Upper lobe of left lung (tissue), 6 donors: ENCODE measurements around the gene KLF7. TPM values are rescaled to one million over a fixed set of nuclear protein-coding genes. Genes with fewer than 3 reads are reported as not detected.

ENCODE experiments used
- ATAC-seq, 2 donors: fragments of 200-7000 bp; cut with Tn5 transposase; one replicate each; pipeline ENCODE4 v1.9.1; 2022; ENCODE audit warnings: mild to moderate bottlenecking in 2 of 2, moderate library complexity in 2 of 2; ENCODE audit not compliant: low FRiP score in 2 of 2
- DNase-seq, 2 donors: peaks; one replicate each; pipeline ENCODE4 v3.0.0-alpha.2; 2019 to 2020
- H3K27ac ChIP-seq, 4 donors: fragments of 200-600 bp; sonication (generic); one replicate each; pipeline ENCODE4 v1.5.1; 2016 to 2019
- H3K27me3 ChIP-seq, 4 donors: fragments of 200-600 bp; sonication (generic); one replicate each; pipeline ENCODE4 v1.5.1; 2017 to 2019
- H3K36me3 ChIP-seq, 4 donors: fragments of 200-600 bp; sonication (generic); one replicate each; pipeline ENCODE4 v1.5.1; 2016 to 2019
- H3K4me1 ChIP-seq, 4 donors: fragments of 200-600 bp; sonication (generic); one replicate each; pipeline ENCODE4 v1.5.1; 2018 to 2019
- H3K4me3 ChIP-seq, 4 donors: fragments of 200-600 bp; sonication (generic); one replicate each; pipeline ENCODE4 v1.5.1; 2017 to 2019; ENCODE audit warnings: mild to moderate bottlenecking in 2 of 4, moderate library complexity in 1 of 4
- H3K9me3 ChIP-seq, 4 donors: fragments of 200-600 bp; sonication (generic); one replicate each; pipeline ENCODE4 v1.5.1; 2018 to 2019
- CTCF ChIP-seq, 6 experiments: fragments of 450-650 bp in 4 of 6; fragments of 200-600 bp in 2 of 6; sonication (generic) in 2 of 6; IDR thresholded peaks; one replicate each; pipeline ENCODE4 v1.5.1; 2016 to 2019; ENCODE audit warnings: antibody characterized with exemption in 6 of 6
- EP300 ChIP-seq, 4 donors: sonication (generic); formaldehyde crosslinking; IDR thresholded peaks; one replicate each; pipeline ENCODE4 v1.5.1; 2017; ENCODE audit warnings: antibody characterized with exemption in 4 of 4, control low read depth in 2 of 4
- POLR2A ChIP-seq, 4 donors: fragments of 450-650 bp; IDR thresholded peaks; one replicate each; pipeline ENCODE4 v1.5.1; 2016 to 2017; ENCODE audit warnings: antibody characterized with exemption in 4 of 4, mild to moderate bottlenecking in 2 of 4
- POLR2AphosphoS5 ChIP-seq, 2 donors: sonication (generic); formaldehyde crosslinking; IDR thresholded peaks; one replicate each; pipeline ENCODE4 v1.5.1; 2017; ENCODE audit warnings: antibody characterized with exemption in 2 of 2
- WGBS, 2 donors: methylation state at CpG; one replicate each; pipeline ENCODE4 v1.1.5; 2017 to 2018; 5-methylcytosine and 5-hydroxymethylcytosine counted together
- total RNA-seq, 6 donors: library from RNA; depleted of rRNA in 4 of 6; stranded (reverse); fragments of >200 nt in 4 of 6; gene quantifications; one replicate each; pipeline versions ENCODE4 v1.1.0 to v1.2.1, GENCODE V29; 2016 to 2021
- donor health status: DM: no; HTN: no; CAD: no; lungs with moderate emphysema.
- donor health status: DM: no; HTN: yes; CAD: no; lungs with severe emphysema.

Gene KLF7
- total RNA-seq, 6 donors from 2014 or later = 15.4 to 50.5 (median 22.4) TPM

GRCh38 chr2:207073412-207073800 lies 92.3 kb downstream of the KLF7 start:
- Histone ChIP-seq H3K4me3 (no peak overlapping the region), H3K4me1 (peaks cover 11 to 26% (median 13%) of the 10 kb centered on the region in 4 donors), H3K27me3 (no peaks in the 10 kb centered on the region), H3K9me3 (no peaks in the 10 kb centered on the region), H3K36me3 (peaks cover 0 to 2% (median 0%) of the 10 kb centered on the region in 4 donors), H3K27ac (peak overlapping the region in 2 of 4 donors; percentile 62 to 63)
- DNase-seq (no peak), ATAC-seq (no peak)
- TF ChIP-seq CTCF (IDR thresholded peaks at IDR 0.05) (no peak), POLR2A (IDR thresholded peaks at IDR 0.05) (no peak), POLR2AphosphoS5 (IDR thresholded peaks at IDR 0.05) (no peak), EP300 (IDR thresholded peaks at IDR 0.05) (no peak)

GRCh38 chr2:207072571-207072970 lies 93.2 kb downstream of the KLF7 start:
- peak overlapping the region in 1 of 4 donors; percentile 62 for H3K27ac ChIP-seq
- TF ChIP-seq POLR2AphosphoS5 (IDR thresholded peaks at IDR 0.05) = no peak
- no peak for TF ChIP-seq EP300 (IDR thresholded peaks at IDR 0.05)
- no peak for TF ChIP-seq POLR2A (IDR thresholded peaks at IDR 0.05)
- TF ChIP-seq CTCF (IDR thresholded peaks at IDR 0.05) = no peak
- peaks cover 12 to 26% (median 16%) of the 10 kb centered on the region in 4 donors for H3K4me1 ChIP-seq
- H3K36me3 ChIP-seq = no peaks in the 10 kb centered on the region
- H3K4me3 ChIP-seq = no peak overlapping the region
- WGBS, 2 donors = 74 to 91% methylated on average over 1 of the region's 1 CpG
- DNase-seq (no peak), ATAC-seq (no peak)
- no peaks in the 10 kb centered on the region for H3K27me3 ChIP-seq
- no peaks in the 10 kb centered on the region for H3K9me3 ChIP-seq

- Histone ChIP-seq H3K27ac (no peak overlapping the region), H3K4me1 (peaks cover 16 to 30% (median 24%) of the 10 kb centered on the region in 4 donors), H3K4me3 (no peak overlapping the region), H3K27me3 (no peaks in the 10 kb centered on the region), H3K36me3 (no peaks in the 10 kb centered on the region), H3K9me3 (no peaks in the 10 kb centered on the region)
- 90 to 93% methylated on average over 4 of the region's 4 CpGs for WGBS, 2 donors
- no peak for TF ChIP-seq POLR2A (IDR thresholded peaks at IDR 0.05)
- no peak for TF ChIP-seq CTCF (IDR thresholded peaks at IDR 0.05)
- TF ChIP-seq POLR2AphosphoS5 (IDR thresholded peaks at IDR 0.05) = no peak
- no peak for TF ChIP-seq EP300 (IDR thresholded peaks at IDR 0.05)
- ATAC-seq (no peak), DNase-seq (no peak)
These were observed 93.9 kb downstream of the KLF7 start for GRCh38 chr2:207071820-207072219.

GRCh38 chr2:207067473-207067872 lies 98.3 kb downstream of the KLF7 start:
- peak; percentile 38 to 64 for TF ChIP-seq POLR2AphosphoS5 (IDR thresholded peaks at IDR 0.05)
- TF ChIP-seq POLR2A (IDR thresholded peaks at IDR 0.05) = no peak
- peak in 2 of 4 donors; percentile 72 to 81 for TF ChIP-seq EP300 (IDR thresholded peaks at IDR 0.05)
- TF ChIP-seq CTCF (IDR thresholded peaks at IDR 0.05) = no peak
- Histone ChIP-seq H3K36me3 (no peaks in the 10 kb centered on the region), H3K4me1 (peaks cover 9 to 16% (median 12%) of the 10 kb centered on the region in 4 donors), H3K27ac (peak overlapping the region in 2 of 4 donors; percentile 39 to 56), H3K9me3 (no peaks in the 10 kb centered on the region), H3K27me3 (no peaks in the 10 kb centered on the region), H3K4me3 (no peak overlapping the region)
- DNase-seq (no peak), ATAC-seq (no peak)
- WGBS, 2 donors = 54 to 55% methylated on average over 5 of the region's 5 CpGs

- no peak overlapping the region for H3K4me3 ChIP-seq
- TF ChIP-seq CTCF (IDR thresholded peaks at IDR 0.05) = no peak
- TF ChIP-seq POLR2A (IDR thresholded peaks at IDR 0.05) = no peak
- TF ChIP-seq EP300 (IDR thresholded peaks at IDR 0.05) = no peak
- no peak for TF ChIP-seq POLR2AphosphoS5 (IDR thresholded peaks at IDR 0.05)
- H3K27me3 ChIP-seq = no peaks in the 10 kb centered on the region
- no peaks in the 10 kb centered on the region for H3K9me3 ChIP-seq
- no peak for DNase-seq
- no peaks in the 10 kb centered on the region for H3K36me3 ChIP-seq
- 32 to 34% methylated on average over 3 of the region's 3 CpGs for WGBS, 2 donors
- H3K27ac ChIP-seq = peak overlapping the region in 2 of 4 donors; percentile 39 to 56
- no peak for ATAC-seq
- peaks cover 9 to 16% (median 12%) of the 10 kb centered on the region in 4 donors for H3K4me1 ChIP-seq
These were observed 98.8 kb downstream of the KLF7 start for GRCh38 chr2:207066791-207067460.
